SK-N-SH treated with all-trans-retinoic acid at 6 μM for 48 hours (cell line): Measurements from ENCODE around the gene CD200R1.

Experiments used
- ATAC-seq: fragments of 200-7000 bp; cut with Tn5 transposase; 3 replicates; pipeline ENCODE4 v1.9.1; 2020; ENCODE audit warnings: mild to moderate bottlenecking, moderate library complexity
- ARNTL ChIP-seq: fragments of 450-650 bp; formaldehyde crosslinking; IDR thresholded peaks from 2 replicates; pipeline ENCODE4 v1.5.0; 2020; ENCODE audit warnings: low read depth, mild to moderate bottlenecking, moderate library complexity, borderline replicate concordance
- BACH2 ChIP-seq: fragments of 250-450 bp; sonication (Bioruptor Pico); IDR thresholded peaks from 2 replicates; pipeline ENCODE4 v1.9.0; 2021; ENCODE audit warnings: mild to moderate bottlenecking, borderline replicate concordance
- CSDC2 ChIP-seq: fragments of 250-450 bp; sonication (Bioruptor Pico); IDR thresholded peaks from 2 replicates; pipeline ENCODE4 v1.5.0; 2020; ENCODE audit warnings: mild to moderate bottlenecking, moderate library complexity
- ESRRG ChIP-seq: fragments of 250-450 bp; sonication (Bioruptor Pico); IDR thresholded peaks from 2 replicates; pipeline ENCODE4 v1.6.1; 2021; ENCODE audit warnings: mild to moderate bottlenecking
- GLIS3 ChIP-seq: fragments of 250-450 bp; sonication (Bioruptor Pico); IDR thresholded peaks from 2 replicates; pipeline ENCODE4 v1.5.0; 2020; ENCODE audit warnings: mild to moderate bottlenecking, moderate library complexity
- ISL1 ChIP-seq: fragments of 250-450 bp; sonication (Bioruptor Pico); IDR thresholded peaks from 2 replicates; pipeline ENCODE4 v2.1.2; 2022; ENCODE audit warnings: mild to moderate bottlenecking, moderate library complexity
- OSR1 ChIP-seq: fragments of 250-450 bp; sonication (Bioruptor Pico); IDR thresholded peaks from 2 replicates; pipeline ENCODE4 v1.8.0; 2022; ENCODE audit warnings: moderate library complexity, mild to moderate bottlenecking, inconsistent platforms
- PPARA ChIP-seq: fragments of 250-450 bp; sonication (Bioruptor Pico); IDR thresholded peaks from 2 replicates; pipeline ENCODE4 v1.5.0; 2020; ENCODE audit warnings: mild to moderate bottlenecking, borderline replicate concordance
- SNAI2 ChIP-seq: fragments of 250-450 bp; sonication (Bioruptor Pico); IDR thresholded peaks from 2 replicates; pipeline ENCODE4 v1.5.0; 2020; ENCODE audit warnings: mild to moderate bottlenecking, moderate library complexity
- TCF4 ChIP-seq: fragments of 250-450 bp; sonication (Bioruptor Pico); IDR thresholded peaks from 2 replicates; pipeline ENCODE4 v1.8.0; 2021; ENCODE audit warnings: mild to moderate bottlenecking, moderate library complexity, borderline replicate concordance
- TOX ChIP-seq: fragments of 250-450 bp; sonication (Bioruptor Pico); IDR thresholded peaks from 2 replicates; pipeline ENCODE4 v1.8.0; 2021; ENCODE audit warnings: mild to moderate bottlenecking, moderate library complexity, borderline replicate concordance
- ZC3H10 ChIP-seq: fragments of 250-450 bp; sonication (Bioruptor Pico); IDR thresholded peaks from 2 replicates; pipeline ENCODE4 v1.5.1; 2021; ENCODE audit warnings: mild to moderate bottlenecking, moderate library complexity
- ZFP3 ChIP-seq: fragments of 250-450 bp; sonication (Bioruptor Pico); IDR thresholded peaks from 2 replicates; pipeline ENCODE4 v1.5.0; 2020; ENCODE audit warnings: mild to moderate bottlenecking, moderate library complexity
- ZFP30 ChIP-seq: fragments of 450-650 bp; formaldehyde crosslinking; IDR thresholded peaks from 2 replicates; pipeline ENCODE4 v1.5.0; 2022; ENCODE audit warnings: mild to moderate bottlenecking, moderate library complexity
- ZNF565 ChIP-seq: fragments of 450-650 bp; formaldehyde crosslinking; conservative IDR thresholded peaks from 2 replicates; pipeline ENCODE4 v1.5.0; 2020; ENCODE audit warnings: low read depth, mild to moderate bottlenecking, moderate library complexity
- ZNF70 ChIP-seq: fragments of 450-650 bp; formaldehyde crosslinking; IDR thresholded peaks from 2 replicates; pipeline ENCODE4 v1.5.0; 2020; ENCODE audit warnings: mild to moderate bottlenecking, moderate library complexity
- ZNF8 ChIP-seq: fragments of 450-650 bp; formaldehyde crosslinking; IDR thresholded peaks from 2 replicates; pipeline ENCODE4 v1.5.0; 2020; ENCODE audit warnings: mild to moderate bottlenecking, moderate library complexity
- TF ChIP-seq, protein P1 (sequence below): fragments of 250-450 bp; sonication (Bioruptor Pico); IDR thresholded peaks from 2 replicates; pipeline ENCODE4 v1.5.1; 2020; ENCODE audit warnings: low read depth, mild to moderate bottlenecking, moderate library complexity
- TF ChIP-seq, protein P2 (sequence below): fragments of 250-450 bp; sonication (Bioruptor Pico); IDR thresholded peaks from 2 replicates; pipeline ENCODE4 v1.5.0; 2020; ENCODE audit warnings: mild to moderate bottlenecking, moderate library complexity
- TF ChIP-seq, protein P3 (sequence below): fragments of 250-450 bp; sonication (Bioruptor Pico); IDR thresholded peaks from 2 replicates; pipeline ENCODE4 v1.8.0; 2020; ENCODE audit warnings: mild to moderate bottlenecking, moderate library complexity, borderline replicate concordance
- TF ChIP-seq, protein P4 (sequence below): fragments of 250-450 bp; sonication (Bioruptor Pico); IDR thresholded peaks from 2 replicates; pipeline ENCODE4 v1.5.1; 2021; ENCODE audit warnings: mild to moderate bottlenecking, moderate library complexity
- TF ChIP-seq, protein P5 (sequence below): fragments of 250-450 bp; sonication (Bioruptor Pico); IDR thresholded peaks from 2 replicates; pipeline ENCODE4 v1.8.0; 2021; ENCODE audit warnings: low read depth, mild to moderate bottlenecking, moderate library complexity, borderline replicate concordance

CD200R1 gene

DNA sequence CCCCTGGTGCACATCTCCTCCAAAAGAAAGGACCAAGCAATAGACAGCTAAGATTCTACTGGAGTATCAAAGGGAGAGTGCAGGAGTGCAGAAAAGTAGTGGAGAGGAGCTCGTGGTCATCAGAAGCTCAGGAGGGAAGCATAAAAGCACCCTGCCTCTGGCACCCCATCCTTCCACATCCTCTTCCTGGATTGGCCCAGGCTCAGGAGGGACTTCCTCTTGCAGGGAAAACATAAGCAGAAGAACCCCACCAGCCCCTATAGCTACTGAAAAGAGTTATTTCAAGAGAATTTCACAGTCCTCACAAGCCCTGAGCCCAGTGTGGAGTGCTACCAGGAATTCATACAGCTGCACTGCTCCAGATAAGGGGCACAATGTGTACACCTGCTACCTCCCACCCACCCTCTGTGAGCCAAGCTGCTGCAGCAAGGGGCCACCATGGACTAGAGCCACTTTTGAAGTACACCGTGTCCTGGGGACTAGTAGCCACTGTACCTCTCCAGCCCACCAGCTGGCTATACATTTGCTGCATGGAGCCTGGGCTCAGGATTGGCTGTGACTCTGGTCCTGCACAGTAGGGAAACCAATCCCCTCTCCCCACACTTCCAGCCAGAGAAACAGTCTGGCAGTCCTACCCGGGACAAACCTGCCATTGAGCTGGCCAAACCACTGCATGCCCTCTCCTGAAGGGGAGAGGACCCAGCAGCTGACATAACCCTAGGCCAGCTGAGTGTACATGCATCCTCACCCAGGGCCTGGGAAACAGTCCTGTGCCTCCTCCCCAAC, 43.0 kb downstream of the CD200R1 start:
- ATAC-seq: no peak
- TF ChIP-seq, protein P1, sequence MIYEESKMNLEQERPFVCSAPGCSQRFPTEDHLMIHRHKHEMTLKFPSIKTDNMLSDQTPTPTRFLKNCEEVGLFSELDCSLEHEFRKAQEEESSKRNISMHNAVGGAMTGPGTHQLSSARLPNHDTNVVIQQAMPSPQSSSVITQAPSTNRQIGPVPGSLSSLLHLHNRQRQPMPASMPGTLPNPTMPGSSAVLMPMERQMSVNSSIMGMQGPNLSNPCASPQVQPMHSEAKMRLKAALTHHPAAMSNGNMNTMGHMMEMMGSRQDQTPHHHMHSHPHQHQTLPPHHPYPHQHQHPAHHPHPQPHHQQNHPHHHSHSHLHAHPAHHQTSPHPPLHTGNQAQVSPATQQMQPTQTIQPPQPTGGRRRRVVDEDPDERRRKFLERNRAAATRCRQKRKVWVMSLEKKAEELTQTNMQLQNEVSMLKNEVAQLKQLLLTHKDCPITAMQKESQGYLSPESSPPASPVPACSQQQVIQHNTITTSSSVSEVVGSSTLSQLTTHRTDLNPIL (CRISPR knock-in tag): no peak
- TF ChIP-seq, protein P2, sequence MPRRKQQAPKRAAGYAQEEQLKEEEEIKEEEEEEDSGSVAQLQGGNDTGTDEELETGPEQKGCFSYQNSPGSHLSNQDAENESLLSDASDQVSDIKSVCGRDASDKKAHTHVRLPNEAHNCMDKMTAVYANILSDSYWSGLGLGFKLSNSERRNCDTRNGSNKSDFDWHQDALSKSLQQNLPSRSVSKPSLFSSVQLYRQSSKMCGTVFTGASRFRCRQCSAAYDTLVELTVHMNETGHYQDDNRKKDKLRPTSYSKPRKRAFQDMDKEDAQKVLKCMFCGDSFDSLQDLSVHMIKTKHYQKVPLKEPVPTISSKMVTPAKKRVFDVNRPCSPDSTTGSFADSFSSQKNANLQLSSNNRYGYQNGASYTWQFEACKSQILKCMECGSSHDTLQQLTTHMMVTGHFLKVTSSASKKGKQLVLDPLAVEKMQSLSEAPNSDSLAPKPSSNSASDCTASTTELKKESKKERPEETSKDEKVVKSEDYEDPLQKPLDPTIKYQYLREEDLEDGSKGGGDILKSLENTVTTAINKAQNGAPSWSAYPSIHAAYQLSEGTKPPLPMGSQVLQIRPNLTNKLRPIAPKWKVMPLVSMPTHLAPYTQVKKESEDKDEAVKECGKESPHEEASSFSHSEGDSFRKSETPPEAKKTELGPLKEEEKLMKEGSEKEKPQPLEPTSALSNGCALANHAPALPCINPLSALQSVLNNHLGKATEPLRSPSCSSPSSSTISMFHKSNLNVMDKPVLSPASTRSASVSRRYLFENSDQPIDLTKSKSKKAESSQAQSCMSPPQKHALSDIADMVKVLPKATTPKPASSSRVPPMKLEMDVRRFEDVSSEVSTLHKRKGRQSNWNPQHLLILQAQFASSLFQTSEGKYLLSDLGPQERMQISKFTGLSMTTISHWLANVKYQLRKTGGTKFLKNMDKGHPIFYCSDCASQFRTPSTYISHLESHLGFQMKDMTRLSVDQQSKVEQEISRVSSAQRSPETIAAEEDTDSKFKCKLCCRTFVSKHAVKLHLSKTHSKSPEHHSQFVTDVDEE (CRISPR knock-in tag): no peak
- TF ChIP-seq CSDC2 (CRISPR knock-in tag) (no peak), ZFP30 (no peak), ZNF70 (CRISPR knock-in tag) (no peak), ZNF8 (CRISPR knock-in tag) (no peak), ZNF565 (CRISPR knock-in tag) (no peak), ISL1 (CRISPR knock-in tag) (no peak), TCF4 (CRISPR knock-in tag) (no peak)
- TF ChIP-seq, protein P3, sequence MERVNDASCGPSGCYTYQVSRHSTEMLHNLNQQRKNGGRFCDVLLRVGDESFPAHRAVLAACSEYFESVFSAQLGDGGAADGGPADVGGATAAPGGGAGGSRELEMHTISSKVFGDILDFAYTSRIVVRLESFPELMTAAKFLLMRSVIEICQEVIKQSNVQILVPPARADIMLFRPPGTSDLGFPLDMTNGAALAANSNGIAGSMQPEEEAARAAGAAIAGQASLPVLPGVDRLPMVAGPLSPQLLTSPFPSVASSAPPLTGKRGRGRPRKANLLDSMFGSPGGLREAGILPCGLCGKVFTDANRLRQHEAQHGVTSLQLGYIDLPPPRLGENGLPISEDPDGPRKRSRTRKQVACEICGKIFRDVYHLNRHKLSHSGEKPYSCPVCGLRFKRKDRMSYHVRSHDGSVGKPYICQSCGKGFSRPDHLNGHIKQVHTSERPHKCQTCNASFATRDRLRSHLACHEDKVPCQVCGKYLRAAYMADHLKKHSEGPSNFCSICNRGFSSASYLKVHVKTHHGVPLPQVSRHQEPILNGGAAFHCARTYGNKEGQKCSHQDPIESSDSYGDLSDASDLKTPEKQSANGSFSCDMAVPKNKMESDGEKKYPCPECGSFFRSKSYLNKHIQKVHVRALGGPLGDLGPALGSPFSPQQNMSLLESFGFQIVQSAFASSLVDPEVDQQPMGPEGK: no peak
- TF ChIP-seq, protein P4, sequence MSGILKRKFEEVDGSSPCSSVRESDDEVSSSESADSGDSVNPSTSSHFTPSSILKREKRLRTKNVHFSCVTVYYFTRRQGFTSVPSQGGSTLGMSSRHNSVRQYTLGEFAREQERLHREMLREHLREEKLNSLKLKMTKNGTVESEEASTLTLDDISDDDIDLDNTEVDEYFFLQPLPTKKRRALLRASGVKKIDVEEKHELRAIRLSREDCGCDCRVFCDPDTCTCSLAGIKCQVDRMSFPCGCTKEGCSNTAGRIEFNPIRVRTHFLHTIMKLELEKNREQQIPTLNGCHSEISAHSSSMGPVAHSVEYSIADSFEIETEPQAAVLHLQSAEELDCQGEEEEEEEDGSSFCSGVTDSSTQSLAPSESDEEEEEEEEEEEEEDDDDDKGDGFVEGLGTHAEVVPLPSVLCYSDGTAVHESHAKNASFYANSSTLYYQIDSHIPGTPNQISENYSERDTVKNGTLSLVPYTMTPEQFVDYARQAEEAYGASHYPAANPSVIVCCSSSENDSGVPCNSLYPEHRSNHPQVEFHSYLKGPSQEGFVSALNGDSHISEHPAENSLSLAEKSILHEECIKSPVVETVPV (CRISPR knock-in tag): no peak

DNA sequence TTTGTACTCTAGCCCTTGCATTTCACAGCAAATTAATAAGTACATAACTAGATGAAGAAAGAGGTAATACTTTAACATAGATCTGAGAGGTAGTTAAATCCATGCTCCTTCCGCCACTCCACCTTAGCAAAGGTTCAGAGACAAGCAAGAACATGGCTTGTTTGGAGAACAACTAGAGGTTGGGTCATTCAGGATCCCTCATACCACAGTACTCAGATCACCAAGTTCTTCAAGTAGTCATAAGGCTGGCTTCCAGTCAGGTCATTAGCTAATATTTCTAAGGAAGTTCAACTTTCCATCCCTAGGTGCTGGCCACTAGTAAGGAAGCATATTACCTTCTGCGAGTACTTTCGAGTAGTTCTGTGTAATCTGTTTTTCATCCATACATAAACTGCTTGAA, 44.1 kb downstream of the CD200R1 start:
- ATAC-seq: no peak
- TF ChIP-seq TOX (CRISPR knock-in tag) (no peak), PPARA (no peak), ZC3H10 (CRISPR knock-in tag) (no peak), ZNF565 (CRISPR knock-in tag) (no peak), GLIS3 (no peak), SNAI2 (CRISPR knock-in tag) (no peak), ZNF8 (CRISPR knock-in tag) (no peak), ZFP3 (CRISPR knock-in tag) (no peak), ARNTL (CRISPR knock-in tag) (no peak), ESRRG (CRISPR knock-in tag) (no peak), BACH2 (CRISPR knock-in tag) (no peak), ISL1 (CRISPR knock-in tag) (no peak), ZNF70 (CRISPR knock-in tag) (no peak), TCF4 (CRISPR knock-in tag) (no peak), OSR1 (CRISPR knock-in tag) (no peak), ZFP30 (no peak)
- TF ChIP-seq, protein P4 (CRISPR knock-in tag): no peak
- TF ChIP-seq, protein P5, sequence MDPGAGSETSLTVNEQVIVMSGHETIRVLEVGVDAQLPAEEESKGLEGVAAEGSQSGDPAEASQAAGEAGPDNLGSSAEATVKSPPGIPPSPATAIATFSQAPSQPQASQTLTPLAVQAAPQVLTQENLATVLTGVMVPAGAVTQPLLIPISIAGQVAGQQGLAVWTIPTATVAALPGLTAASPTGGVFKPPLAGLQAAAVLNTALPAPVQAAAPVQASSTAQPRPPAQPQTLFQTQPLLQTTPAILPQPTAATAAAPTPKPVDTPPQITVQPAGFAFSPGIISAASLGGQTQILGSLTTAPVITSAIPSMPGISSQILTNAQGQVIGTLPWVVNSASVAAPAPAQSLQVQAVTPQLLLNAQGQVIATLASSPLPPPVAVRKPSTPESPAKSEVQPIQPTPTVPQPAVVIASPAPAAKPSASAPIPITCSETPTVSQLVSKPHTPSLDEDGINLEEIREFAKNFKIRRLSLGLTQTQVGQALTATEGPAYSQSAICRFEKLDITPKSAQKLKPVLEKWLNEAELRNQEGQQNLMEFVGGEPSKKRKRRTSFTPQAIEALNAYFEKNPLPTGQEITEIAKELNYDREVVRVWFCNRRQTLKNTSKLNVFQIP (CRISPR knock-in tag): no peak
- TF ChIP-seq, protein P3: no peak
